HUES64 (cell line): ENCODE results near the gene TCERG1. TPM values are rescaled to one million over a fixed set of nuclear protein-coding genes. Genes with fewer than 3 reads are reported as not detected.

Source experiments
- H3K27ac ChIP-seq: 2 replicates; pipeline ENCODE4 v1.7.0; 2013; ENCODE audit warnings: low read depth, low read length, inconsistent platforms
- H3K27me3 ChIP-seq: 2 replicates; pipeline ENCODE4 v1.6.1; 2013; ENCODE audit warnings: mild to moderate bottlenecking, low read length; ENCODE audit not compliant: insufficient read depth
- H3K36me3 ChIP-seq: 2 replicates; pipeline ENCODE4 v1.6.1; 2013; ENCODE audit warnings: mild to moderate bottlenecking, low read length; ENCODE audit not compliant: insufficient read depth
- H3K4me1 ChIP-seq: 2 replicates; pipeline ENCODE4 v1.6.1; 2013; ENCODE audit warnings: mild to moderate bottlenecking, low read length, moderate library complexity; ENCODE audit not compliant: insufficient read depth
- H3K4me3 ChIP-seq: 2 replicates; pipeline ENCODE4 v1.5.1; 2013; ENCODE audit warnings: mild to moderate bottlenecking, low read length, moderate library complexity
- H3K9ac ChIP-seq: 2 replicates; pipeline ENCODE4 v1.6.1; 2013; ENCODE audit warnings: mild to moderate bottlenecking, low read depth, low read length
- H3K9me3 ChIP-seq: 2 replicates; pipeline ENCODE4 v1.6.1; 2013; ENCODE audit warnings: low read depth, low read length; ENCODE audit not compliant: insufficient read depth
- WGBS: fragments of 150-250, 120-280 bp; methylation state at CpG from one replicate; pipeline ENCODE4 v1.1.7; 2013; ENCODE audit warnings: missing lambda C conversion rate; 5-methylcytosine and 5-hydroxymethylcytosine counted together
- polyA plus RNA-seq, 2 experiments: library from polyadenylated mRNA; stranded (reverse); fragments of 50-300 nt; gene quantifications; one replicate each; pipeline ENCODE4 v1.2.3, GENCODE V29; 2013

TCERG1 gene
- 78.2 TPM for polyA plus RNA-seq (2013, experiment 1 of 2)
- polyA plus RNA-seq (2013, experiment 2 of 2): 87.0 TPM

GRCh38 chr5:146446861-146447733 is at the start of gene TCERG1:
Gene TCERG1, plus strand, starts transcription at chr5:146447333. Its CDS starts 17 bp downstream, at chr5:146447350.
- under 1% methylated on average over 68 of the region's 68 CpGs for WGBS
- Histone ChIP-seq H3K36me3 (no peaks in the 10 kb centered on the region), H3K9ac (peak within 1 kb of the TSS; percentile 98), H3K27ac (peak within 1 kb of the TSS; percentile 85), H3K4me3 (peak within 1 kb of the TSS; percentile 91), H3K4me1 (peaks cover 21% of the 10 kb centered on the region), H3K27me3 (no peaks in the 10 kb centered on the region), H3K9me3 (no peaks in the 10 kb centered on the region)

- H3K36me3 ChIP-seq: no peaks in the 10 kb centered on the region
- H3K9ac ChIP-seq: no peak overlapping the region
- H3K9me3 ChIP-seq: no peaks in the 10 kb centered on the region
- 0 out of 2 replicates have a peak, but pooled peaks cover 3% of the 10 kb centered on the region for H3K4me1 ChIP-seq
- 93% methylated on average over 4 of the region's 4 CpGs for WGBS
- H3K4me3 ChIP-seq: no peak overlapping the region
- H3K27me3 ChIP-seq: no peaks in the 10 kb centered on the region
- H3K27ac ChIP-seq: no peak overlapping the region
Observed at GRCh38 chr5:146398826-146399225, 48.3 kb upstream of the TCERG1 start.

DNA sequence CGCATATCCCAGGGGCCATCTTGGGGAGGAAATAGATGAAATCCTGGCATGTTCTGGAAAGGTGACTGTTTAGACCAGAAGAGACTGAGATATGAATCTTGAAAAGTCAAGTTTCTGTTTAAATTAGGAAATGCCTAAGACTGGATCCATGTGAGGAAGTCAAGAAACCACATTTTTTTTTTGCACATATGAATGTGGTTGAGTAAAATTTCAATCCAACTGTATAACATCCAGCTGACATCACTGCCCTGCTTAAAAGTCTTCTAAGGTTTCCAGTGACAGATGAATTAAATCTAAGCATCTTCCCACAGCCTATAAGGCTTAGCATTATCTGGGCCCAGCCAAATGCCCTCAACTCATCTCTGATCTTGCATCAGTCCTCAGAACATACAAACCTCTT is 47.7 kb upstream of the TCERG1 start:
- no peak overlapping the region for H3K9ac ChIP-seq
- H3K27me3 ChIP-seq: no peaks in the 10 kb centered on the region
- WGBS: 95% methylated on average over 1 of the region's 1 CpG
- no peak overlapping the region for H3K4me3 ChIP-seq
- H3K36me3 ChIP-seq: no peaks in the 10 kb centered on the region
- H3K27ac ChIP-seq: no peak overlapping the region
- H3K9me3 ChIP-seq: no peaks in the 10 kb centered on the region
- H3K4me1 ChIP-seq: 0 out of 2 replicates have a peak, but pooled peaks cover 3% of the 10 kb centered on the region

- H3K27ac ChIP-seq: no peak overlapping the region
- H3K9me3 ChIP-seq: no peaks in the 10 kb centered on the region
- H3K4me3 ChIP-seq: no peak overlapping the region
- WGBS: 89% methylated on average over 2 of the region's 2 CpGs
- 0 out of 2 replicates have a peak, but pooled peaks cover 3% of the 10 kb centered on the region for H3K4me1 ChIP-seq
- no peak overlapping the region for H3K9ac ChIP-seq
- no peaks in the 10 kb centered on the region for H3K27me3 ChIP-seq
- H3K36me3 ChIP-seq: no peaks in the 10 kb centered on the region
Observed at GRCh38 chr5:146400201-146400600, 46.9 kb upstream of the TCERG1 start.

DNA sequence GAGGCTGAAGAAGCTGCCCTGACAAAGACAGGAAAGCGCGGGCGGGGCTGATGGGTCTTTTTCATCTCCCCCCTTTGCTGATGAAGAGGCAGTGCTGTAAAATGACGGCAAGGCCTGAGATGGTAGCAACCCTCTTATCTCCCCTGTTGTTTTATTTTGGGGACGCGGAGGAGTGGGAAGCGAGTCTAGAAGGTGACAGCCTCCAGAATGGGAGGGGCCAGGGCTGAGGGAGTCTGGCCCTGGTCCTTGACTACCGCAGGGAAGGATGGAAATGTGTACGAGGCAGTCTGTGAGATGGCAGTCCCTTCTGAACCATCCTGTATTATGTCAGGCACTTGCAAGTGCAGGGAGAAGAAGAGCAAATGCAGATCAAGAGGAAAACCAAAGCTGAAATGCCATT is 46.1 kb upstream of the TCERG1 start:
- no peak overlapping the region for H3K4me3 ChIP-seq
- H3K27ac ChIP-seq: no peak overlapping the region
- H3K9me3 ChIP-seq: no peaks in the 10 kb centered on the region
- no peaks in the 10 kb centered on the region for H3K36me3 ChIP-seq
- no peaks in the 10 kb centered on the region for H3K27me3 ChIP-seq
- no peaks in the 10 kb centered on the region for H3K4me1 ChIP-seq
- 87% methylated on average over 9 of the region's 9 CpGs for WGBS
- H3K9ac ChIP-seq: no peak overlapping the region

DNA sequence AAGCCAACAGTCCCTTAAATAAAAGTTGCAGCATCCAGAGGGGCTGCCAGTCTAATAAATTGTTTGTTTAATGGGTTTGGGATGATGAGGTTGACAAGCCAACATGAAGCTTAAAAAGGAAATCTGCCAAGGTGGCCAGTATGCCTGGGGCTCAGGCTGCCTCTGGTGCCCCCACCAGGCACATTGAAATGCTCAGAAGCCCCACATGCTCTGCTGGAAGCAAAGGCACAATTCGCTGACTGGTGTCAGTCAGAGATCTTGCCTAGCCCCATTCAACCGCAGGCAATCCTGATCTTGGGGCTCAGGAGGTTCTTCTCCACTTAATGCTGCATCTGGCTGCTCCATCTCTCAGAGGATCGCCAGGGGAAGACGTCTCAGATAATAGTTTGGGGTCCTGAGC is 44.2 kb upstream of the TCERG1 start:
- no peaks in the 10 kb centered on the region for H3K36me3 ChIP-seq
- no peaks in the 10 kb centered on the region for H3K9me3 ChIP-seq
- no peak overlapping the region for H3K9ac ChIP-seq
- no peaks in the 10 kb centered on the region for H3K4me1 ChIP-seq
- H3K4me3 ChIP-seq: no peak overlapping the region
- H3K27ac ChIP-seq: no peak overlapping the region
- no peaks in the 10 kb centered on the region for H3K27me3 ChIP-seq
- 72% methylated on average over 4 of the region's 4 CpGs for WGBS

- Histone ChIP-seq H3K36me3 (no peaks in the 10 kb centered on the region), H3K4me3 (no peak overlapping the region), H3K4me1 (peaks cover 6% of the 10 kb centered on the region; the same call in 1 of the 2 replicates), H3K9ac (no peak overlapping the region), H3K27ac (no peak overlapping the region), H3K9me3 (no peaks in the 10 kb centered on the region), H3K27me3 (no peaks in the 10 kb centered on the region)
- WGBS: 50% methylated on average over 11 of the region's 11 CpGs
Observed at GRCh38 chr5:146409054-146409671, 38.0 kb upstream of the TCERG1 start.

- Histone ChIP-seq H3K36me3 (no peaks in the 10 kb centered on the region), H3K4me3 (no peak overlapping the region), H3K4me1 (peaks cover 6% of the 10 kb centered on the region; the same call in 1 of the 2 replicates), H3K27ac (no peak overlapping the region), H3K27me3 (no peaks in the 10 kb centered on the region), H3K9ac (no peak overlapping the region), H3K9me3 (no peaks in the 10 kb centered on the region)
- 90% methylated on average over 2 of the region's 2 CpGs for WGBS
Observed at GRCh38 chr5:146410272-146410671, 36.9 kb upstream of the TCERG1 start.

DNA sequence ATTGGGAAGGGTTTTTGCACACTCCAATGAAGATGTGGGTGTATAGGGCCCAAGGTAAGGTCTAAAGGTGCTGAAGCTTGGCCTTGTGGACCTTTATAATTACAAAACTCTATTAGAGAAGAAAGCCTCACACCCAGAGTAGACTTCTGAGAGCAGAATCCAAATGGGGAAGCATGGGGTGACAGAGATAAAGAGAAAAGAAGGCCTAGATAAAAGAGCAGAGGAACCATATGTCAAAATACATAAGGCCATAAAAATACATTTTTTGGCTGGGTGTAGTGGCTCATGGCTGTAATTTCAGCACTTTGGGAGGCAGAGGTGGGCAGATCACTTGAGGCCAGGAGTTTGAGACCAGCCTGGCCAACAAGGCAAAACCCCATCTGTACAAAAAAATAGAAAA is 27.4 kb upstream of the TCERG1 start:
- no peaks in the 10 kb centered on the region for H3K4me1 ChIP-seq
- no peaks in the 10 kb centered on the region for H3K36me3 ChIP-seq
- H3K9ac ChIP-seq: no peak overlapping the region
- H3K4me3 ChIP-seq: no peak overlapping the region
- H3K27ac ChIP-seq: no peak overlapping the region
- no peaks in the 10 kb centered on the region for H3K27me3 ChIP-seq
- no peaks in the 10 kb centered on the region for H3K9me3 ChIP-seq

DNA sequence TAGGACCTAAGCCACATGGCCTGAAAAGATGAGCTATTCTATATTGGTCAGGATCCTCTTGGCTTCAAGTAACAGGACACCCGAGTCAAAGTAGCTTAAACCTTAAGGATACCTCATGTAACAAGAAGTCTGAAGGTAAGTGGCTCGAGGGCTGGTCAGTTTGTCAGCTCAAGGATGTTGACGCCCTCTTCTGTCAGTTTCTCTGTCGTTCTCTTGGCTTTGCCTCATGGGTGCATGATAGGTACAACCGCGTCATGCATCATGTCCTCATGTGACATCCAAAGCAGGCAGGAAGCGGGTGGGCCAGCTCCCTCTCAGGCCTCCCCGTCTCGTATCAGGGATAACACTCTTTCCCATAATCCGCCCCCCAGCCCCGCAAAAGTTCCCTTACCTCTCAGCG is 22.1 kb upstream of the TCERG1 start:
- WGBS: 71% methylated on average over 11 of the region's 12 CpGs
- no peaks in the 10 kb centered on the region for H3K9me3 ChIP-seq
- H3K4me1 ChIP-seq: no peaks in the 10 kb centered on the region

DNA sequence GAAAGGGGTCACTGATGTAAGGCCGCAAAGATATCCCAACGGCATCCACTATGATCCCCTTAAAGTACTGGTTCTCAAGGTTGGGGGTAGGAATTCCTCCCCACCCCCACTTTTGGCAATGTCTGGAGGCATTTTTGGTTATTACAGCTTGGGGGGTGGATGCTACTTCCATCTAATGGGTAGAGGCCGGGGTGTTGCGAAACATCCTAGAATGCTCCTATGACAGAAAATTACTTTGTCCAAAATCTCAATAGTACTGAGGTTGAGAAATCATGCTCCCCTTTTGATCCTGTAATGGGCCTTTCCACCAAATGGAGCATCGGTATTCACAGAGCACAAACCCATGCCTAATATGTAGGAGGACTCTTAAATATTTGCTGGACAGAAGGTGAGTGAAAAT is 20.8 kb upstream of the TCERG1 start:
- no peaks in the 10 kb centered on the region for H3K27me3 ChIP-seq
- H3K27ac ChIP-seq: no peak overlapping the region
- no peaks in the 10 kb centered on the region for H3K4me1 ChIP-seq
- no peak overlapping the region for H3K9ac ChIP-seq
- no peak overlapping the region for H3K4me3 ChIP-seq
- no peaks in the 10 kb centered on the region for H3K9me3 ChIP-seq
- no peaks in the 10 kb centered on the region for H3K36me3 ChIP-seq
- WGBS: 96% methylated on average over 4 of the region's 5 CpGs

More for the DNA sequence above, 22.1 kb upstream of the TCERG1 start:
- Histone ChIP-seq H3K27ac (no peak overlapping the region), H3K4me3 (no peak overlapping the region), H3K9ac (no peak overlapping the region), H3K27me3 (no peaks in the 10 kb centered on the region), H3K36me3 (no peaks in the 10 kb centered on the region)
